Mesenchymal stem cell (in vitro differentiated cells and primary cell): ENCODE data around the gene DIP2C.
"Not testable (repeated sequence)": the region's sequence is repeated elsewhere in the genome, so short reads cannot be mapped to it uniquely, and the experiment has no call there.

Experiments
- DNase-seq: peaks from one replicate; pipeline ENCODE4 v3.0.0-alpha.2; 2013
- H2AFZ ChIP-seq: one replicate; pipeline ENCODE4 v1.6.1; 2013; ENCODE audit warnings: low read depth, mild to moderate bottlenecking, control low read depth, inconsistent platforms, low read length, moderate library complexity
- H2AK5ac ChIP-seq: 2 replicates; pipeline ENCODE4 v1.6.1; 2013; ENCODE audit warnings: low read length, moderate library complexity, mild to moderate bottlenecking, inconsistent platforms; ENCODE audit not compliant: severe bottlenecking
- H2BK120ac ChIP-seq: one replicate; pipeline ENCODE4 v1.6.1; 2013; ENCODE audit warnings: low read depth, mild to moderate bottlenecking, inconsistent platforms, low read length, moderate library complexity
- H2BK12ac ChIP-seq, 2 experiments: one replicate each; pipeline ENCODE4 v1.6.1; 2013; ENCODE audit warnings: inconsistent platforms in 2 of 2, low read length in 2 of 2, mild to moderate bottlenecking in 2 of 2, moderate library complexity in 2 of 2, control low read depth in 1 of 2
- H2BK15ac ChIP-seq: one replicate; pipeline ENCODE4 v1.6.1; 2013; ENCODE audit warnings: mild to moderate bottlenecking, low read depth, inconsistent platforms; ENCODE audit not compliant: poor library complexity, severe bottlenecking
- H2BK5ac ChIP-seq: 2 replicates; pipeline ENCODE4 v1.6.1; 2013; ENCODE audit warnings: low read depth, mild to moderate bottlenecking, low read length, control low read depth, inconsistent platforms; ENCODE audit not compliant: poor library complexity, severe bottlenecking
- H3K14ac ChIP-seq, 2 experiments: one replicate each; pipeline ENCODE4 v1.6.1; 2013; ENCODE audit warnings: inconsistent platforms in 2 of 2, low read length in 2 of 2, control low read depth in 1 of 2, mild to moderate bottlenecking in 1 of 2, moderate library complexity in 1 of 2
- H3K18ac ChIP-seq, 2 experiments: one replicate each; pipeline ENCODE4 v1.6.1; 2013; ENCODE audit warnings: inconsistent platforms in 2 of 2, low read length in 2 of 2, control low read depth in 1 of 2, low read depth in 1 of 2, mild to moderate bottlenecking in 1 of 2
- H3K23ac ChIP-seq, 2 experiments: one replicate each; pipeline ENCODE4 v1.6.1; 2013; ENCODE audit warnings: inconsistent platforms in 2 of 2, low read length in 2 of 2, mild to moderate bottlenecking in 2 of 2, moderate library complexity in 2 of 2, control low read depth in 1 of 2
- H3K27ac ChIP-seq: 2 replicates; pipeline ENCODE4 v1.5.1; 2013; ENCODE audit warnings: mild to moderate bottlenecking, moderate library complexity, low read length, control low read depth, inconsistent platforms; ENCODE audit not compliant: poor library complexity, severe bottlenecking
- H3K27me3 ChIP-seq, 2 experiments: 2 replicates each; pipeline versions ENCODE4 v1.6.1 to v1.7.0; 2013; ENCODE audit warnings: low read length in 2 of 2, mild to moderate bottlenecking in 2 of 2, moderate library complexity in 2 of 2, control low read depth in 1 of 2, inconsistent platforms in 1 of 2; ENCODE audit not compliant: control insufficient read depth in 1 of 2, insufficient read depth in 1 of 2
- H3K36me3 ChIP-seq, 2 experiments: 2 replicates each; pipeline versions ENCODE4 v1.6.1 to v1.7.0; 2013; ENCODE audit warnings: low read length in 2 of 2, control low read depth in 1 of 2, inconsistent platforms in 1 of 2, low read depth in 1 of 2, mild to moderate bottlenecking in 1 of 2; ENCODE audit not compliant: insufficient read depth in 2 of 2, control insufficient read depth in 1 of 2
- H3K4ac ChIP-seq, 2 experiments: one replicate each; pipeline ENCODE4 v1.6.1; 2013; ENCODE audit warnings: inconsistent platforms in 2 of 2, low read length in 2 of 2, mild to moderate bottlenecking in 2 of 2, moderate library complexity in 2 of 2, control low read depth in 1 of 2, low read depth in 1 of 2
- H3K4me1 ChIP-seq: 2 replicates; pipeline ENCODE4 v1.6.1; 2013; ENCODE audit warnings: low read depth, low read length, control low read depth; ENCODE audit not compliant: control insufficient read depth, insufficient read depth
- H3K4me2 ChIP-seq: 2 replicates; pipeline ENCODE4 v1.6.1; 2013; ENCODE audit warnings: low read length, mild to moderate bottlenecking, inconsistent platforms; ENCODE audit not compliant: poor library complexity, severe bottlenecking
- H3K4me3 ChIP-seq, 2 experiments: 2 replicates each; pipeline versions ENCODE4 v1.5.1 to v1.7.0; 2013; ENCODE audit warnings: low read length in 2 of 2, mild to moderate bottlenecking in 2 of 2, control low read depth in 1 of 2, low read depth in 1 of 2; ENCODE audit not compliant: insufficient read depth in 1 of 2
- H3K79me1 ChIP-seq: replicated peaks from 2 replicates; pipeline ENCODE4 v1.6.1; 2013; ENCODE audit warnings: mild to moderate bottlenecking, control low read depth, low read length, inconsistent platforms; ENCODE audit not compliant: poor library complexity, severe bottlenecking
- H3K9ac ChIP-seq: 2 replicates; pipeline ENCODE4 v1.7.0; 2013; ENCODE audit warnings: mild to moderate bottlenecking, low read length, moderate library complexity
- H3K9me3 ChIP-seq: 2 replicates; pipeline ENCODE4 v1.7.0; 2013; ENCODE audit warnings: mild to moderate bottlenecking, low read length; ENCODE audit not compliant: control insufficient read depth
- H4K8ac ChIP-seq: one replicate; pipeline ENCODE4 v1.6.1; 2013; ENCODE audit warnings: inconsistent platforms, mild to moderate bottlenecking, low read length, moderate library complexity
- H4K91ac ChIP-seq: one replicate; pipeline ENCODE4 v1.6.1; 2013; ENCODE audit warnings: mild to moderate bottlenecking, low read length, inconsistent platforms
- WGBS: methylation state at CpG from one replicate; pipeline ENCODE4 v1.1.7; 2013; ENCODE audit warnings: mixed read lengths; 5-methylcytosine and 5-hydroxymethylcytosine counted together

DIP2C gene

GRCh38 chr10:653991-654646 lies 35.3 kb downstream of the DIP2C start:
- Histone ChIP-seq H2BK12ac (no peak overlapping the region), H3K18ac (peak overlapping the region in 1 of 2 experiments; percentile 2), H3K27ac (no peak overlapping the region), H2AK5ac (no peak overlapping the region), H3K9ac (no peak overlapping the region), H3K9me3 (no peaks in the 10 kb centered on the region), H3K79me1 (peaks cover 28% of the 10 kb centered on the region), H4K91ac (no peak overlapping the region), H2BK120ac (no peak overlapping the region), H3K36me3 (no peaks in the 10 kb centered on the region), H2BK15ac (no peak overlapping the region), H3K4ac (no peak overlapping the region), H3K4me3 (no peak overlapping the region), H3K4me1 (peaks cover 27% of the 10 kb centered on the region), H2BK5ac (no peak overlapping the region), H3K27me3 (no peaks in the 10 kb centered on the region), H3K4me2 (no peak overlapping the region), H3K14ac (no peak overlapping the region), H4K8ac (no peak overlapping the region), H3K23ac (no peak overlapping the region), H2AFZ (no peak overlapping the region)
- DNase-seq = peak; percentile 52
- 71% methylated on average over 13 of the region's 13 CpGs for WGBS

GRCh38 chr10:652832-653459 lies 36.5 kb downstream of the DIP2C start:
- H2AFZ ChIP-seq, H3K23ac ChIP-seq, H2AK5ac ChIP-seq, H2BK15ac ChIP-seq, H2BK12ac ChIP-seq, H3K4me3 ChIP-seq, H4K91ac ChIP-seq, H4K8ac ChIP-seq, H2BK120ac ChIP-seq, H3K9ac ChIP-seq, H3K27ac ChIP-seq, H3K36me3 ChIP-seq, H3K27me3 ChIP-seq, H3K9me3 ChIP-seq, H3K4ac ChIP-seq, H3K4me2 ChIP-seq, H3K18ac ChIP-seq, H2BK5ac ChIP-seq, DNase-seq: not testable (repeated sequence)
- 93% methylated on average over 11 of the region's 13 CpGs for WGBS
- H3K4me1 ChIP-seq = peaks cover 25% of the 10 kb centered on the region
- H3K14ac ChIP-seq = peak overlapping the region in 1 of 2 experiments; percentile 12
- peaks cover 33% of the 10 kb centered on the region for H3K79me1 ChIP-seq

- Histone ChIP-seq H3K14ac (no peak overlapping the region), H3K9ac (no peak overlapping the region), H3K4me1 (peaks cover 24% of the 10 kb centered on the region), H2BK5ac (no peak overlapping the region), H3K36me3 (no peaks in the 10 kb centered on the region), H3K9me3 (no peaks in the 10 kb centered on the region), H2BK15ac (no peak overlapping the region), H4K8ac (no peak overlapping the region), H3K23ac (no peak overlapping the region), H3K4me2 (no peak overlapping the region), H3K27ac (no peak overlapping the region), H2BK120ac (no peak overlapping the region), H2AFZ (no peak overlapping the region), H2AK5ac (no peak overlapping the region), H3K4ac (no peak overlapping the region), H4K91ac (no peak overlapping the region), H3K79me1 (peaks cover 35% of the 10 kb centered on the region), H3K27me3 (no peaks in the 10 kb centered on the region), H2BK12ac (no peak overlapping the region), H3K4me3 (no peak overlapping the region), H3K18ac (no peak overlapping the region)
- no peak for DNase-seq
- WGBS = 95% methylated on average over 15 of the region's 15 CpGs
Observed at GRCh38 chr10:652233-652632, 37.2 kb downstream of the DIP2C start.

- H2BK120ac ChIP-seq = no peak overlapping the region
- no peak overlapping the region for H4K91ac ChIP-seq
- H3K36me3 ChIP-seq = no peaks in the 10 kb centered on the region
- H3K14ac ChIP-seq = no peak overlapping the region
- no peak overlapping the region for H3K18ac ChIP-seq
- WGBS = 97% methylated on average over 12 of the region's 12 CpGs
- H3K4ac ChIP-seq = no peak overlapping the region
- no peak overlapping the region for H2AFZ ChIP-seq
- H3K27me3 ChIP-seq = no peaks in the 10 kb centered on the region
- H3K27ac ChIP-seq = no peak overlapping the region
- no peak overlapping the region for H2BK5ac ChIP-seq
- peaks cover 24% of the 10 kb centered on the region for H3K4me1 ChIP-seq
- DNase-seq = no peak
- no peak overlapping the region for H2AK5ac ChIP-seq
- H4K8ac ChIP-seq = no peak overlapping the region
- H3K4me2 ChIP-seq = no peak overlapping the region
- H3K4me3 ChIP-seq = no peak overlapping the region
- H3K9ac ChIP-seq = no peak overlapping the region
- H2BK15ac ChIP-seq = no peak overlapping the region
- H2BK12ac ChIP-seq = no peak overlapping the region
- peaks cover 35% of the 10 kb centered on the region for H3K79me1 ChIP-seq
- no peak overlapping the region for H3K23ac ChIP-seq
- no peaks in the 10 kb centered on the region for H3K9me3 ChIP-seq
Observed at GRCh38 chr10:651692-652091, 37.8 kb downstream of the DIP2C start.
